Fibroblast of lung (primary cell): ENCODE measurements around the gene SEC23A.

Source experiments
- EZH2 ChIP-seq: IDR thresholded peaks from 2 replicates; pipeline ENCODE4 v1.5.1; 2012; ENCODE audit warnings: low read length, control low read depth, mild to moderate bottlenecking; ENCODE audit errors: missing control alignments
- TF ChIP-seq, protein P1 (sequence below), 2 donors: IDR thresholded peaks in 1 of 2; conservative IDR thresholded peaks in 1 of 2; 1 replicate in 1 of 2; 2 replicates in 1 of 2; pipeline ENCODE4 v1.5.1; 2011 to 2012; ENCODE audit warnings: low read length in 2 of 2, control low read depth in 1 of 2, inconsistent platforms in 1 of 2, low read depth in 1 of 2, mild to moderate bottlenecking in 1 of 2

DNA sequence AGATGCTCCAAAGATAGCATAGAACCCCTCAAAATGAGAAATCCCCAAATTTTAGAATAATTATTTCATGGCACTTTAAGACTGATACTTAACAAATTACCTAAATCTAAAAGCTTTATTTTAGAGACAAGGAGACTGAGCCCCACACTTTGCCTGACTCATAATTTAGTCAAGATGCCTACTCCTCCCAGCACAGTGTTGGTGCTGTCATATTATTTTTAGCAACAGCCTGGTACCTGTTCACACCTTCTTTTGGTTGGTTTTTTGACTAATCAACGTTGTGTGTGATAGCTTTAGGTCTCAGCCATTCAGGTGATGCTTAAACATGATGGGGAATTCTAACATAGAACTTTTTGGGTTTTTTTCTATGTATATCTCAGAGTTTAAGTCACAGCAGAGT lies 120.2 kb downstream of the SEC23A start:
- TF ChIP-seq, protein P1, sequence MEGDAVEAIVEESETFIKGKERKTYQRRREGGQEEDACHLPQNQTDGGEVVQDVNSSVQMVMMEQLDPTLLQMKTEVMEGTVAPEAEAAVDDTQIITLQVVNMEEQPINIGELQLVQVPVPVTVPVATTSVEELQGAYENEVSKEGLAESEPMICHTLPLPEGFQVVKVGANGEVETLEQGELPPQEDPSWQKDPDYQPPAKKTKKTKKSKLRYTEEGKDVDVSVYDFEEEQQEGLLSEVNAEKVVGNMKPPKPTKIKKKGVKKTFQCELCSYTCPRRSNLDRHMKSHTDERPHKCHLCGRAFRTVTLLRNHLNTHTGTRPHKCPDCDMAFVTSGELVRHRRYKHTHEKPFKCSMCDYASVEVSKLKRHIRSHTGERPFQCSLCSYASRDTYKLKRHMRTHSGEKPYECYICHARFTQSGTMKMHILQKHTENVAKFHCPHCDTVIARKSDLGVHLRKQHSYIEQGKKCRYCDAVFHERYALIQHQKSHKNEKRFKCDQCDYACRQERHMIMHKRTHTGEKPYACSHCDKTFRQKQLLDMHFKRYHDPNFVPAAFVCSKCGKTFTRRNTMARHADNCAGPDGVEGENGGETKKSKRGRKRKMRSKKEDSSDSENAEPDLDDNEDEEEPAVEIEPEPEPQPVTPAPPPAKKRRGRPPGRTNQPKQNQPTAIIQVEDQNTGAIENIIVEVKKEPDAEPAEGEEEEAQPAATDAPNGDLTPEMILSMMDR (conservative IDR thresholded peaks at IDR 0.05 in 1 of 2, IDR thresholded peaks at IDR 0.05 in 1 of 2; ENCODE audit: low read depth in 1 of 2, low read length in 2 of 2) = no peak
- TF ChIP-seq EZH2 = no peak
